Embryonic facial prominence (tissue), 1 donor: ENCODE data around the gene COQ8B.
"Not testable (repeated sequence)": the region's sequence is repeated elsewhere in the genome, so short reads cannot be mapped to it uniquely, and the experiment has no call there.

Experiments used
- DNase-seq: peaks from one replicate; pipeline ENCODE4 v3.0.0-alpha.2; 2016; ENCODE audit errors: extremely low spot score

The COQ8B gene

GRCh38 chr19:40742477-40742876, 25.8 kb upstream of the COQ8B start:
- no peak for DNase-seq

DNA sequence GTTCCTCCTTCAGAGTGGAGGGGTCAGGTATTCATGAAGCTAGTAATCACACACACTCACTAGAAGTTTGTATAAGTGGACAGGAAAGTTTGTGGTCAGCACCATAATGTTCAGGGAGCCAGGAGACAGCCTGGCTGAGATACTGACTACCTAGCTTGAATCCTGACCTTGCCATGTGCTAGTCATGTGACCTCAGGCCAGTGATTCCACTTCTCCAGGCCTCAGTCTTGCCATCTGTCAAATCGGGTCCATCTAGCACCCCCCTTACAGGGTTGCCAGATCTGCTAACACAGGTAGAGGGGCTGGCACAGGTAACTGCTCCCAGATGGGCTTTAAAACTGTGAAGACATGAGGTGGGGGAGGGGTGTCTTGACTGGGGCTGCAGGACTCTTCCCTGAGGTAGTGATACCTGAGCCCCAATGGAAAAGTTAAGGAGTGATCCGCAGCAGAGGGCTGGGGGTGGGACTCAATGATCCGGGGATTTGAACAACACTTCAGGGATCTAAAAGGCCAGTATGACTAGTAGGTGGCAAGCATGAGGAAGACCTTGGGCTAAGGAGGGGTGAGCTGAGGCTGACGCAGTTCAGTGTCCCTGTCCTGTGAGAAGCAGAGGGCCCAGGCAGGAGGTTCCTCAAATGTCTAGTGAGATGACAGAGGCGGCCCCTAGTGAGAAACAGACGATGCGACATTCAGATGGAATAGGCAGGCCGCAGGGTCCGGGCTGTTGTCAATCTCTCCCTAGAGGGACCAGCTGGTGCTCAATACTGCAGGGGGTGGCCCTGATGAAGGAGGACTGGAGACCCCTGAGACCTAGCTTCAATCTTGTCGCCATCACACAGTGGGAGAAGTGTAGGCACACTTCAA, 25.1 kb upstream of the COQ8B start:
- DNase-seq, result no peak

DNA sequence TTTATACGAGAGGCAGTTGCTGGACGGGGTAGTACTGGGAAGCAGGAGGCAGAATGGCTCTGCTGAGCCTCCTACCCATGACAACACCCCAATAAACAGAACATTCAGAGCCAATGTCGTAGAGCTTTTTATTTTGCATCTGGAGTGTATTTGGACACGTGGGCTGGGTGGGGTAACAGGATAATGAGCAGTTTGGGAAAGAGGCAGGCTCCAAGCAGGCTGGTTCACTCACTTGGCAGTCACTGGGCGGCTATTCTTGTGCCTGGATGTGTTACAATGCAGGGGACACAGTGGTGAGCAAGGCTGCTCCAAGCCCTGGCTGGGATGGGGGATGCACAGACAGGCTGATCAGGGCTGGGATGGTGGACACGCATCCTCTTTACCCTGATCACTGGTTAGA, 24.1 kb upstream of the COQ8B start:
- peak; percentile 54 for DNase-seq

DNA sequence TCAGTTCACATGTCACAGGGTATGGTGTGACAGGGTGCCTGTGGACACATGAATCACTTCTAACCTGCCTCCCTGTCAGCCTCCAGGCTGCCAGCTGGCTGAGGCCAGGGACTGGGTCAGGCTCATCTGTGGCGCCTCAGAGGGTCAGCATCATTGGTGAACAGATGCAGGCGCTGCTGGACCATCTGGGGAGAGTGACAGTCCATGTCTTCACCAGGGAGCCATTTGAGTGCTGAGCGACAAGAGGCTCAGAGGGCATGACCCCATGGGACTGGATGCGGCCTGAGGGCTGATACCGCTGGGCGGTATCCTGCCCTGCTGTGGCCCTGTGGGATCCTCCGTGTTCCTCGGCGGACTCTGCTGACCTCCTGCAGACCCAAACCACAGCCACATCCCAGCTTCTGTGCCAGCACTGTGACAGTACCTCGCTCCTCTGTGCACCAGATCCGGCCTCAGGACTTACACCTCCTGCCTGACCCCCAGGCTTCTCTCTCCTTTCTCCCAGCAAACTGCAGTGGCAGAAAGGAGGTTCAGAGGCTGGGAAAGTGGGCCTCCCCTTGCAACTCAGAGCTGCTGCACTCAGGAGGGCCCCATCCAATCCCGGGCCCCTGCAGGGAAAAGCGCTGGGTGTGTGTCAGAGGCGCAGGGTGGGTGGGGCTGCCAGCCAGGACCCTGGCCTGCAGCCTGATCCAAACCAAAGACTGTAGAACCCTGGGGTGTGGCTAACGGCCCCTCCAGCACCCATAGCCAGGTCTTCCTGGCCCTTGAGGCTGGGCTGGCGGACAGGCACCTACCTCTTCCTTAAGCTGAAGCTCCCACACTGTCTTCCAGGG, 23.4 kb upstream of the COQ8B start:
- no peak for DNase-seq

- no peak for DNase-seq
These were observed 22.5 kb upstream of the COQ8B start for GRCh38 chr19:40739030-40739839.

DNA sequence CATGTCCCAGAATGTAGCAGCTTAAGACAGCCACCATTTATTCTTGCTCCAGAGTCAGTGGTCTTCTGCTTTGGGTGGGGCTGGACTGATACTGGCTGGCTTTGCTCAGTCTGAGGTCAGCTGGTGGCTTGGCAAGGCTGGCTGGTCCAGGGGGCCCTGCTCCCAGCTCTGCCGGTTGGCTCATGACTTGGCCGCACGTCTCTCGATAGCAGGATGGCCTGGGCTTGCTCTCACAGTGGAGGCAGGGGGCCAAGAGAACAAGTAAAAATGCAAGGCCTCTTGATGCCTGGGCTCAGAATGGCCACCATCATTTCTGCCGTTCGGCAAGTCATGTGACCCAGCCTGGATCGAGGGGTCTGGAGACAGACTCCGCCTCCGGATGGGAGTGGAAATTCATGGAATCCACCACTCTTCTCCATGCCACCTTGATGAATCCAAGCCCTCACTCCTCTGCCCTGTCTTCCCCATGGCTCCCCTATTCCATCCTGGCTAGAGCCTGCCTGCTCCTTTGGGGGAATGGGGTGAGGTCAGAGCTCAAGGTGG, 20.5 kb upstream of the COQ8B start:
- no peak for DNase-seq

DNA sequence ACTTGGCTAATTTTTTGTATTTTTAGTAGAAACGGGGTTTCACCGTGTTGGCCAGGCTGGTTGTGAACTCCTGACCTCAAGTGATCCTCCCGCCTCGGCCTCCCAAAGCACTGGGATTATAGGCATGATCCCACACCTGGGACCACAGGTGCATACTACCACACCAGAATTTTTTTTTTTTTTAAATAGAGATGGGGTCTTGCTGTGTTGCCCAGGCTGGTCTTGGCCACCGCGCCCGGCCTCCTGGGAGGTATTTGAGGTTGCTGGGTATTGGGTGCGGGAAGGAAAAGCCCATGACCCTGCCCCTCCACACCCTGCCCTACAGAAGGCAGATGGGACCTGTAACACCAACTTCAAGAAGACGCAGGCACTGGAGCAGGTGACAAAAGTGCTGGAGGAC, 20.0 kb upstream of the COQ8B start:
- DNase-seq, result no peak

GRCh38 chr19:40735013-40735771, 18.5 kb upstream of the COQ8B start:
- no peak for DNase-seq

DNA sequence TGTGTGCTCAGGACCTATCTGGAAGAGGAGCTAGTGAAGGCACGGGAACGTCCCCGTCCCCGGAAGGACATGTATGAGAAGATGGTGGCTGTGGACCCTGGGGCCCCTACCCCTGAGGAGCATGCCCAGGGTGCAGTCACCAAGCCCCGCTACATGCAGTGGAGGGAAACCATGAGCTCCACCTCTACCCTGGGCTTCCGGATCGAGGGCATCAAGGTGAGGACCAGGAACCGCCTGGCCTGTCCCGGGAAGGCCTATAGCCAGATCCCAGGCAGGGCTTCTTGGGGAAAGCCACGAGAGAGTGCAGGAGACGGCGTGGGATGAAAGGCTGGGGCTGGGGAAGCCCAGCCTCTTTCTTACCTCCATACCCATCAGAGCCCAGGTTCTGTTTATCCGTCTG, 16.5 kb upstream of the COQ8B start:
- no peak for DNase-seq

GRCh38 chr19:40732304-40732703, 15.6 kb upstream of the COQ8B start:
- not testable (repeated sequence) for DNase-seq

DNA sequence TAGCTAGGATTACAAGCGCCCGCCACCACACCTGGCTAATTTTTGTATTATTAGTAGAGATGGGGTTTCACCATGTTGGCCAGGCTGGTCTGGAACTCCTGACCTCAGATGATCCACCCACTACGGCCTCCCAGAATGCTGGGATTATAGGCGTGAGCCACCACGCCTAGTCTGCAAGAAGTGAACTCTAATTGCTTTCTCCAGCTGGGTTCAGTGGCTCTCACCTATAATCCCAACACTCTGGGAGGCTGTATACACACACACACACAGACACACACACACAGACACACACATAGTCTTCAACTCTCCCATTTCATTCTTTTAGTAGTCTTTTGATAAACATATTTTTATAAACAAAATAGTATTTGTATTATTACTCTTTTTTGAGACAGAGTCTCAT, 13.4 kb upstream of the COQ8B start:
- DNase-seq, result not testable (repeated sequence)

- no peak for DNase-seq
These were observed 9.6 kb upstream of the COQ8B start for GRCh38 chr19:40726279-40726678.

DNA sequence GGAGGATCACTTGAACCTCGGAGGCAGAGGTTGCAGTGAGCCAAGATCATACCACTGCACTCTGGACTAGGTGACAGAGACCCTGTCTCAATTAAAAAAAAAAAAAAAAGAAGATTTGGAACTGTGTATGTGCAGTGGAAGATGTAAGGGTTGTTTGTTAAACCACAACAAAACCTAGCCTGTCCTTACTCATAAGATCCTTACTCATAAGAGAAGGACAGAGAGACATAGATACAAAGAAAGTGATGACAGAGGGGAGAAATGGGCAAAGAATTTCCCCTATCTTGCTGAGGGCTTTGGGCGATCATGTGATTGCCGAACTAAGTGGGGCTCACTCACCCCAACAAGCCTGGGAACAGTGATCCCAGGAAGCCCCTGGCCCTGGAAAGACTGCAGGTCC, 8.2 kb upstream of the COQ8B start:
- no peak for DNase-seq

GRCh38 chr19:40724315-40724714, 7.6 kb upstream of the COQ8B start:
- DNase-seq, result no peak

DNA sequence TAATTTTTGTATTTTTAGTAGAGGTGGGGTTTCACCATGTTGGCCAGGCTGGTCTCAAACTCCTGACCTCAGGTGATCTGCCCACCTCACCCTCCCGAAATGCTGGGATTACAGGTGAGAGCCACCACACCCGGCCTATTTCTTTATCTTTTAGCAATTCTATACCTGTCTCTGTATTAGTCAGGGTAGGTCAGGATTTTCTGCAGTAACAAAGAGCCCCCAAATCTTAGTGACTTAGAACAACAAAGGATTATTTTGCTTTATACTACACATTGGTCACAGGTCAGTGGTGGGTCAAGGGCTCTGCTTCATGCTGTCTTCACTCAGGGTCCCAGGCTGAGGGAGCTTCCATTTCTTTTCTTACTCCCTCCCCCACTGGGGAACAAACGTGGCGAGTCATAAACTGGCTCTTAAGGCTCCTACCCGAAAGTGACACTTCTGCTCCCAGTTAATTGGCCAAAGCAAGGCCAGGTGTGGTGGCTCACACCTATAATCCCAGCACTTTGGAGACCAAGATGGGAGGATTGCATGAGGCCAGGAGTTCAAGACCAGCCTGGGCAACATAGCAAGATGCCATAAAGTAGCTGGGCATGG, 7.1 kb upstream of the COQ8B start:
- DNase-seq, result no peak

DNA sequence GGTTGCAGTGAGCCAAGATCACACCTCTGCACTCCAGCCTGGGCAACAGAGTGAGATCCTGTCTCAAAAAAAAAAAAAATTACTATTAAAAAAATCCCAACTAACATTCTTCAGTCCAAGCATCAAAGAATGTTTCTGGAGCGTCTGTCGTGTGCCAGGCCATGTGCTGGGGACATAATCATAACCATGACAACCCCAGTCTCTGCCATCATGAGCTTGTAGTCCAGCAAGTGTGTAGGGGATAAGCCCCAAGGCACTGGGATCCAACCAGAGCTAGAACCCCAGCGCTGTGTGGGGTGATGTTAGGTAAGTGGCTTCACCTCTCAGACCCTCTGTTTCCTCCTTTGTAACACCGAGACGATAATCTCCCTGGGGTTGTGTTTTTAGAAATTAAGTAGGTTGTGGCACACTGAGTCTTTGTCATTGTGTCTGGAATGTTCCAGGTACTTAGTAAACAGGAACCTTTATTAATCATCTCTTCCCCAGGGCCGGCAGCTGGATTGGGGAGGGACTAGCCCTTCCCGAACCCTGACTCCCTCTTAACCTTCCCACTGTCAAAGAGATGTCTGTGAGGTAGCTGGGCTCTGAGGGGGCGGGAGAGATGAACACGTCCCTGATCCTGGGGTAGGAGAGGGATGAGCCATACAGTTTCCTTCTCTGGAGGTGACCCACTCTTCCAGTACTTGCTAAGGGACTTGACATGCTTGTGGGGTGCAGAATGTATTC, 5.4 kb upstream of the COQ8B start:
- DNase-seq, result no peak

DNA sequence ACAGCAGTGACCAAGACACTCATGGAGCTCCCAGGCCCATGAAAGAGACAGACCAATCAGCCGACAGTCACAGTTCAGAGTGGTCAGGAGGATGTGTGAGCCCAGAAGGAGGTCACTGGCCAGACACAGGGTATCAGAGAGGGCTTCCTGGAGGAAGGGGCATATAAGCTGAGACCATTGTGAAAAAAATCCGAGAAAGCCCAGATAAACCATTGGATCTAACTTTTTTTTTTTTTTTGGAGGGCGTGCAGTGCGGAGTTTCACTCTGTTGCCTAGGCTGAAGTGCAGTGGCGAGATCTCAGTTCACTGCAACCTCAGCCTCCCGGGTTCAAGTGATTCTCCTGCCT, 4.4 kb upstream of the COQ8B start:
- DNase-seq, result no peak

DNA sequence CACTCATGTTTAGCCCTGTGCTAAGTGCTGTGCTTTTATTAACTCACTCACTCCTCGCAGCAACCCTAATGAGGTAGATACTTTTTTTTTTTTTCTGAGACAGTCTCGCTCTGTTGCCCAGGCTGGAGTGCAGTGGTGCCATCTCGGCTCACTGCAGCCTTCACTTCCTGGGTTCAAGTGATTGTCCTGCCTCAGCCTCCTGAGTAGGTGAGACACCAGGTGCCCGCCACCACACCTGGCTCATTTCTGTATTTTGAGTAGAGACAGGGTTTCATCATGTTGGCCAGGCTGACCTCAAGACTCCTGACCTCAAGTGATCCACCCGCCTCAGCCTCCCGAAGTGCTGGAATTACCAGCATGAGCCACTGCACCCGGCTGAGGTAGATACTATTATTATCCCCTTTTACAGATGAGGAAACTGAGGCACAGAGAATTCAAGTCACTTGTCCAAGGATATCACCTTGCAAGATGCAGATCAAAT, 2.8 kb upstream of the COQ8B start:
- no peak for DNase-seq

- no peak for DNase-seq
These were observed 2.2 kb upstream of the COQ8B start for GRCh38 chr19:40718774-40719391.
